Measurements from ENCODE around the gene ACTR1A. TPM values are rescaled to one million over a fixed set of nuclear protein-coding genes. Genes with fewer than 3 reads are reported as not detected.
"Not testable (repeated sequence)": the region's sequence is repeated elsewhere in the genome, so short reads cannot be mapped to it uniquely, and the experiment has no call there.

The ACTR1A gene
- total RNA-seq, 1 donor from 2014 or later: 172 TPM

DNA sequence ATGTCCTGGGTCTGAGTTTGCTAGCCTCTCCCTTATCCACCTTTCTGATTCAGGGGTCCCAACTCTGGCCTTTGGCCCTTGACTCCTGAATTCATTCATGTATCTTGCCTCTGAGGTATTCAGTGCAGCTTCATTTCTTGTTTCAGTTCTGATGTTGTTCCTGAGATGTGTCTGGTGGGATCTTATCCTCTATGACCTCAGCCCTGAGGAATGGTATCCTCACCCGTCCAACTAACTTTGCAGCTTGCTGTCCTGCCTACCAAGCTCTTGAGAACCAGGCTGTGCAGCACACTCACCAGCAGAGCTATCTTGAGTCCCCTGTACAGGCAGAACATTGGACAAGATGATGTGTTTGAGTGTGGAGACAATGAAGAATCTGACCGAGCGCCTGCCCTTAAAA, 15.0 kb upstream of the ACTR1A start:
- no peak for DNase-seq (ENCODE audit: extremely low read depth, low read depth, low spot score)

GRCh38 chr10:102515724-102516123, 13.2 kb upstream of the ACTR1A start:
- DNase-seq (ENCODE audit: extremely low read depth, low read depth, low spot score): no peak

DNA sequence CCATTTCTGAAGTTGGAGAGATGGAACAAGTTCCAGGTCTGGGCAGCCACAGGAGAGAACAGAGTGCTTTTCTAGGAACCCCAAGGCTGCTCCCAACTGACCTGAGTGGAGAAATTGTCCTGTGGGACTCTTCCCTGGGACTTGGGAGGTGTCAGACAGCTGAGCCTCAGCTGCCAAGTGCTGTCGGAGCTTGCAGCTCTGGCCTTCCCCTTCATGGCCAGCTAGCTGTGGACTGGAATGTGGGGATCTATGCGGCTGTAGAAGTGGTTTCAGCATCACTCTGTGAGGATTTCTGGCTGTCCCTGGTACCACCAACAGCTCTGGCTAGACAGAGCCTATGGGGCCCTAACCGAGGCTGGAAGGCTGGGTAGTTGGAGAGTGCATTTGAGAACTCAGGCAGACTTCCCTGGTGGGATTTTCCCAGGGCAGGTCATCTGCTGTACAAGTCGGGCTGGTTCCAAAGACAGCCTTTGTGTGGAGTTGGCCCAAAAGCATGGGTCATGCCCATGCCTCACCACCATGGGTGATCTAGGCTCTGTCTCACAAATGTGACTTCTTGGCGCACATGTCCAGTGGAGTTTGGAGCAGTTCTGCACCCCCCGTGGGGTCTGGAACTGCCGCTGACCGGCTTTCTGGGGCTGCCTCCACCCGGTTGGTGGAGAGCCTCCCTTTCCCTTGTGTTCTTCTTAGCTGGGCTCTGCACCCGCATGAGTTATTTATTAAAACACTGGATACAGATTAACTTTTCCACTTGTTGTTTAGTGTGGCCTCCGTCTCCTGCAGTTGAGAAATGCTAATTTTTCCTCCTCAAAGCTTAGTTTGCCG, 12.2 kb upstream of the ACTR1A start:
- DNase-seq (ENCODE audit: extremely low read depth, low read depth, low spot score): no peak

DNA sequence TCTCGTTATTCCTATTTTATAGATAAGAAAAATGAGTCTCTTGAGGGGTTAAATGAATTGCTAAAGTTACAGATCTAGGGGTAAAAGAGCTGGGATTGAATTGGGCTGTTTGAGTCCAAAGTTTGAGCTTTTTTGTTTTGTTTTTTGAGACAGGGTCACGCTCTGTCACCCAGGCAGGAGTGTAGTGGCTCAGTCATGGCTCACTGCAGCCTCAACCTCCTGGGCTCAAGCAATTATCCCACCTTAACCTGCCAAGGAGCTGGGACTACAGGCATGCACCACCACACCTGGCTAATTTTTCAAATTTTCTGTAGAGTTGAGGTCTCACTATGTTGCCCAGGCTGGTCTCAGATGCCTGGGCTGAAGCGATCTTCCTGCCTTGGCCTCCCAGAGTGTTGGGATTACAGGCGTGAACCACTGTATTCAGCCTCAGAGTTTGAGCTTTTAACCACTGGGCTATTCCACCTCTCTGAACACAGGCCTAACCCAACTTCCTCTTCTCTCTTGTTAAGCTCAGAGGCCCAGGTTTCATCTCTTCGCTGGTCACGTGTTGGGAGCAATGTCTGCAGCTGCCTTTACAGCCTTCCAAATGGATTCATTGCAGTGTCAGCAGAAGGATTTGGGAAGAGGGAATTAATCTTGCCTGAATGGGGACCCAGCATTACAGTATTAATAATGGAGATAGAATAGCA, 9.2 kb upstream of the ACTR1A start:
- DNase-seq (ENCODE audit: extremely low read depth, low read depth, low spot score): no peak

DNA sequence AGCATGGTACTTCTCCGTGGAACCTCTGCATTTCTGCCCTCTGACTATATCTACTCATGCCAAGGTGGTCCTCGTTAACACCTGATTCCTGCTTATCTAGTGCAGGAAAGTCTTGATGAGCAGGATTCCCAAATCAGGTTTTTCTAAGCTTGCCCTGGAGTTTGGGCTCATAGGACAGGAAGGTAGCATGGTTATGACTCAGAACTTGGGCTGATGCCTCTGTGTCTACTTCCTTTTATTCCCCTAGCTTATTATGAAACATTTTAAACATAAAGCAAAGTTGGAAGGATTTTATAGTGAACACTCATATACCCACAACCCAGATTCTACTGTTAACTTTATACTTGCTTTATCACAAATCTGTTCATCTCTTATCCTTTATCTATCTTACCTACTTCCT, 6.9 kb upstream of the ACTR1A start:
- DNase-seq (ENCODE audit: extremely low read depth, low read depth, low spot score): no peak

DNA sequence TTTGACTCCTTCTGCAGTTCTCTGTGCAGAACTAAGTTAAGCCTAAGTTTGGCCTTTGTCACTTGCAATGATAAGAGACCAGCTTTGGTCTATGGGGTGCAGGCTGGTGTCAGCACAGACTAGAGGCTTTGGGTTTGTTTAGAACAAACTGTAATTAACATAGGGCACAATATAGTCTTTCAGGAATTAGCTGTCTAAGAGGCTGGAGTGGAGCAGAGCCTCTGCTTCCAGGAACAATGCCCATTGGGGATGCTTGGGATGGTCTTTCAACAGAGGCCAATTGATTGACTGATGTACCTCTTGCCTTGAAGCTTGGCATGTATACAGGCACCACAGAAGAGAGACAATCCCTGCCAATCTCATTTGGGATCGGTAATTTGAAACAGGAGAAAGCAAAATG, 6.0 kb upstream of the ACTR1A start:
- DNase-seq (ENCODE audit: extremely low read depth, low read depth, low spot score): no peak

GRCh38 chr10:102507521-102507920, 5.0 kb upstream of the ACTR1A start:
- no peak for DNase-seq (ENCODE audit: extremely low read depth, low read depth, low spot score)

- DNase-seq (ENCODE audit: extremely low read depth, low read depth, low spot score): no peak
Observed at GRCh38 chr10:102505462-102506115, 3.1 kb upstream of the ACTR1A start.

DNA sequence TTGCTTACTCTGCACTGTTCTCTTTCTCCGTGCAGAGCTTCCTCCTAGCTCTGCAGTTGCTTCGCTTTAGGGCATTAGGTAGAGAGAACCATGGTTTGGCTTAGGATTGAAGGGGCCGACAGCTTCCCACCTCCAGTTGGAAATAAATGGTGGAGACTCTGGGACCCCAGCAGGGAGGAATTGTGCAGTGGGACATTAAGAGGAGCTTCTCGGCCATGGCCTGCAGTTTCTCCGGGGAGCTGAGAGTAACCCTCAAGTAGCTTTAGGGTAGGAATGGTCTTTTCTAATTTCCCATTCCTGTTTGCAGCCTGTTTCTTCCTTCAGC, 2.4 kb upstream of the ACTR1A start:
- no peak for DNase-seq (ENCODE audit: extremely low read depth, low read depth, low spot score)

GRCh38 chr10:102504179-102504975, 1.9 kb upstream of the ACTR1A start:
- no peak for DNase-seq (ENCODE audit: extremely low read depth, low read depth, low spot score)

DNA sequence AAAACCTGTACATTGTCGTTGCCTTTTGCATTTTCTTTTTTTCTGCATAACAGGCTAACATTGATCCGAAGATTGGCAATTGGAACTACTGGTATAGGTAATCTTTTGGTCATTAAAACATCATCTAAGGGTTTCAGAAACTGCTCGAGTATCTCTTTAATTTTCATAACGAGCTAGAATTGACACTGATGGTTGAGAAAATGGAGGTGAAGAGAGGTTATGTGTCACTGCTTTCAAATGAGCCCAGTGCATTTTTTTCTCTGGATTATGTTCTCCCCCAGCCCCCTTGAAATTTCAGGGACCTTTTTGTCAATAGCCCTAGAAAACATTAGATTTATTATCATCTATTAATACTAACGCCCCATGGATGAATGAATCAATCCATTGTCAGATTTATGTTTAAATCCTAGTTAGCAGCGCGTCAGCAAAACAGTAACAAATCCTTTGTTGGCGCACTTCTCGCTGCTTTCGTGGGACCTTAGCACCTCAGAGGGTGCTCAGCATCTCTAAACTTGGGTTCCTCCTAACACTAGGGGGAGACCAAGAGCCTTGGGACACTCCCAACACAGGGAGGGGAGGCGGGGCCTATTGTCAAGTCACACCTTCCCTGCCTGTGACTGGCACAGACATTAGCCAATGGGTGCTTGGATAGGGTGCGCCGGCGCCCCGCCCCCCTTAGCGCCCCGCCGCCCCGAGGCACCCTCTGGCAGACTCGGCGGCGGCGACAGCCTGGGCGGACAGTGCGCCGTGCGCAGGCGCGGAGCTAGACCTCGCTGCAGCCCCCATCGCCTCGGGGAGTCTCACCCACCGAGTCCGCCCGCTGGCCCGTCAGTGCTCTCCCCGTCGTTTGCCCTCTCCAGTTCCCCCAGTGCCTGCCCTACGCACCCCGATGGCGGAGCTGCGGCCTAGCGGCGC, 1.0 kb upstream of the ACTR1A start, which contains the start of gene SUFU:
TSS of gene SUFU (plus strand) at position 709 of the 915 bp plus-strand sequence. CDS start at position 890, 181 bp downstream.
- DNase-seq (ENCODE audit: extremely low read depth, low read depth, low spot score): peak; percentile 95

DNA sequence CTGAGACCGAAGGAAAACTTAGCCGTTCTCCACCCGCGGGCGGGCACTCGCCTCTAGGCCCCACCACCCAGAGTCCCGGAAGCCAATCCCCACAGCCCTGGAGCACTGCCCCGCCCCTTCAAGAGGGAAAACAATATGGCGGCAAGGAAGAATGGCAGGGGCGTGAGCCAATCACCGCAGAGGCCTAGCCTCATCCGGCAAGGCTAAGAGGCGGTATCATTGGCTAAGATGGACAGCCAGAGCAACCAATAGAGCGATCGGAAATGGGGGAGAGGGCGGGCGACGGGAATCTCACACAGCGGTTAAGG, 529 bp downstream of the ACTR1A start:
- DNase-seq (ENCODE audit: extremely low read depth, low read depth, low spot score): peak; percentile 98

GRCh38 chr10:102501201-102502028, 1.1 kb downstream of the ACTR1A start:
- no peak for DNase-seq (ENCODE audit: extremely low read depth, low read depth, low spot score)

DNA sequence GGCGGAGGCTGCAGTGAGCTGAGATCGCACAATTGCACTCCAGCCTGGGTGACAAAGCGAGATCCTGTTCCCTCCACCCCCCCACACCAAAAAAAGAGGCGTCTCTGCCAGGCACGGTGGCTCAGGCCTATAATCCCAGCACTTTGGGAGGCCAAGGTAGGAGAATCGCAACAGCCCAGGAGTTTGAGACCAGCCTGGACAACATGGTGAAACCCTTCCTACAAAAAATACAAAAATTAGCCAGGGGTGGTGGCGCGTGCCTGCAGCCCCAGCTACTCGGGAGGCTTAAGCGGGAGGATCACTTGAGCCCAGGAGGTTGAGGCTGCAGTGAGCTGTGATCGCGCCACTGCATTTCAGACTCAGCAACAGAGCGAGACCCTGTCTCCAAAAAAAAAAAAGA, 1.8 kb downstream of the ACTR1A start:
- DNase-seq (ENCODE audit: extremely low read depth, low read depth, low spot score): not testable (repeated sequence)

- DNase-seq (ENCODE audit: extremely low read depth, low read depth, low spot score): no peak
Observed at GRCh38 chr10:102499356-102499755, 3.2 kb downstream of the ACTR1A start.

DNA sequence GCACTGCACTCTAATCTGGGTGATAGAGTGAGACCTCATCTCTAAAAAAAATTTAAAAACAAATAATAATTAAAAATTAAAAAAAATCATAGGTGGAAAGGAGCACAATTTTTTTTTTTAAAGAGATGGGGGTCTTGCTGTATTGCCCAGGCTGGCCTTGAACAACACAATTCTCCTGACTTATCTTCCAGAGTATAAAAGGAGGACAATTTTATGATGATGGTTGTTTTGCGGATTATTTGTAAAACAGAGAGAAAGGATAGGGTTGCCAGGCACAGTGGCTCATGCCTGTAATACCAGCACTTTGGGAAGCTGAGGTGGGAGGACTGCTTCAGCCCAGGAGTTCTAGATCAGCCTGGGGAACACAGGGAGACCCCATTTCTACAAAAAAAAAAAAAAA, 5.0 kb downstream of the ACTR1A start:
- no peak for DNase-seq (ENCODE audit: extremely low read depth, low read depth, low spot score)

DNA sequence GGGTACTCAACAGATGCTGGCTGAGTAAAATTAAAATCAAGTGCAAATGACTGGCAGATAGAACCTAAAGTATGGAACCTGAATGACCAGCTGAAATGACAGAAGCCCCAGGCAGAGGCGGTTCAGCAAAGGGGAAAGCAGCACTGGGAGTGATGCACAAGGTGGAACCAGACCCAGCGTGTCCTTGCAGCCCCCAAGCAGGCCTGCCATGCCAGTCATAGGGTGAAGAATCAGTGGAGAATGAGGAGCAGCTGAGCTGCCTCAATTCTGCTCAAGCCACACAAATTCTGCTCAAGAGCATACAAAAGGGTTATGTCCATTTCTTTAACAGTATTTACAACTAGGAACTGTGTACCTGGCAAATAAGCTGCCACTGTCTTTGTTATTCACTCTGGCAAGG, 8.7 kb downstream of the ACTR1A start:
- no peak for DNase-seq (ENCODE audit: extremely low read depth, low read depth, low spot score)

DNA sequence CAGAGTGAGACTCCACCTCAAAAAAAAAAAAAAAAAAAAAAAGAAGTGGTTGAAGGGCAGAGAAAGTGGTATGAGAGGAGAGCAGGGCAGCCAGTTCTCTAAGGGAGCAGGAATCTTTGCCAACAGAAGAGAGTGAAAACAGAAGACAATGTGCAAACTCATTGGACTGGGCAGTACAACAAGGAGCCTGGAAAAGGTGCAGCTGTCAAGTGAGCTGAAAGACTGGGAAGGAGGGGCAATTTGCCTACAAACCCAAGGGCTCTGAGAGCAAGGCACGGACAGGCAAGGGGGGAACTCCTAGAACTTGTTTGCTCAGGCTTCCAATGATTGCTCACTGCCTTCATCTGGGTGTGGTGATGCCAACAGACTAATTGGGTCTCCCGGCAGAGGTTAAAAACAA, 9.5 kb downstream of the ACTR1A start:
- DNase-seq (ENCODE audit: extremely low read depth, low read depth, low spot score): no peak

GRCh38 chr10:102492344-102492939, 10.1 kb downstream of the ACTR1A start:
- no peak for DNase-seq (ENCODE audit: extremely low read depth, low read depth, low spot score)
